Effector CD8-positive, alpha-beta T cell (primary cell): ENCODE measurements around the gene TCL1B.
"Not testable (repeated sequence)": the region's sequence is repeated elsewhere in the genome, so short reads cannot be mapped to it uniquely, and the experiment has no call there.

Source experiments
- DNase-seq: peaks from one replicate; lab custom pipeline; 2025; lab: John Stamatoyannopoulos, UW

TCL1B gene

GRCh38 chr14:95703341-95703740, 17.1 kb downstream of the TCL1B start:
- DNase-seq, result no peak

- DNase-seq, result no peak
These were observed 17.6 kb downstream of the TCL1B start for GRCh38 chr14:95703805-95704204.

DNA sequence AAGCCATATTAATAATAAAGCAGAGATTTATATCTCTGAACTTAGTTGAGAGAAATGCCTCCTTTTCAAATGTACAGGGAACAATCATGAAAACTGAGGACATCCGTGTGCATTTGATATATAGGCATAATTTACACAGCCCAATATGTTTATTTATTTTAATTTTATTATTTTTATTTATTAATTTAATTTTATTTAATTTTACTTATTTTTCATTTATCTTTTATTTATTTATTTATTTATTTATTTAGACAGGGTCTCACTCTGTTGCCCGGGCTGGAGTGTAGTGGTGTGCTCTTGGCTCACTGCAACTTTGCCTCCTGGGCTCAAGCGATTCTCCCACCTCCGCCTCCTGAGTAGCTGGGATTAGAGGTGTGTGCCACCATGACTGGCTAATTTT, 19.3 kb downstream of the TCL1B start:
- no peak for DNase-seq

DNA sequence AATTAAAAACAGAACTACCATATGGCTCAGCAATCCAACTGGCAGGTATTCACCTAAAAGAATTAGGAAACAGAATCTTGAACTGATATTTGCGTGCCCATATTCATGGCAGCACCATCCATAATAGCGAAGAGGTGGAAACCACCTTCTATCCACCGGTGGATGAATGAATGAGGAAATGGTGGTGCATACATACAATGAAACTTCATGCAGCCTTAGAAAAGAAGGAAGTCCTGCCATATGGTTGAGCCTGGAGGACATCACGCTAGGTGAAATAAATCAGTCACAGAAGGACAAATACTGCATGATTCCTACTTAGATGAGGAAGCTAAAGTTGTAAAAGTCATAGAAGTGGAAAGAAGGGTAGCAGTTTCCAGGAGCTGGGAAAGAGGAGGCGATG, 21.1 kb downstream of the TCL1B start:
- no peak for DNase-seq

DNA sequence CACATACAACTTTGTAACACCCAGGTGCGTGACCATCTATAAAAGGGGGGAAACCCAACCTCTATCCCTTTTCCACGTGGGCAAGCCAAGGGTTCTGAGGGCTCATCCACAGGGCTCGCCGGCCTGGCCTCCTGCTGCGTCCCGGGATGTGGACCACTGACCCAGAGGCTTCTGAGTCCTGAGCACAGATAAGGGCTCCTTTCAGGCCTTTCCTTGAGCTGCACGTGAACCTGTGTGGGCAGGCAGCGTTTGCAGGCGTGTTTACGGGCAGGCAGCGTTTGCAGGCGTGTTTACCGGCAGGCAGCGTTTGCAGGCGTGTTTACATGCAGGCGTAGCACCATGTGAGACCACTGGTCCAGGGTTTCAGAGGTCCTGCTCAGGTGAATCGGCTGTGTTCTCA, 23.9 kb downstream of the TCL1B start:
- no peak for DNase-seq

DNA sequence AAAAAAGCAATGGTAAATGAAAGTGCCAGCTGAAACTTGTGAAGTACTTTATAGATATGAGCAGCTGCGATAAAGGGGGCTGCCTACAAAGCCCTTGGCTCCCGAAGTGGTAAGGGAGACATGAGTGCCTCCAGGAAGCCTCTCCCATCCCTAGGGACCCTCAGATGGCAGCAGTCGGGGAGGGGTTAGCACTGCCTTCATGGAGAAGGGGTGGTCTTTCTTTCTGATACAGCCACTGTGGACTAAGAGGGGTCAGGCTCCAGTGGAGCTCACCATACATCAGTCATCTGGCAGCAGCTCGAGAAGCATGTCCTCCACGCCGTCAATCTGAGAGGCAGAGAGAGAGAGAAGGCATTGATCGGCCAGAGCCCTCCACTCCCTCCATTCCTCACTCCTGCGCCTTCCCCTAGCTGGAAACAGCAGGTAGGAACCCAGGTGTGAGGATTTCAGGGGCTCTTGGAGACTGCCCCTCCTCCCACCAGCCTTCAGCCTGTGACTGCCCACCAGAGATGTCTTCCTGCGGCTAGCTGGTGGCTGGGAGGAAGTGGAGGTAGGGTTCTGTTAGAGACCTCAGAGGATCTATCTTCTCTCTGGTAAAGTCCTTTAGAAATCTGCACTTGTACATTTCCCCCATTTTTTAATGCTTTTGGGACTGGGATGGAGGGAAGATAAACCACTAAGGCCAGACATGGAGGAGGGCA, 25.4 kb downstream of the TCL1B start:
- DNase-seq, result no peak

DNA sequence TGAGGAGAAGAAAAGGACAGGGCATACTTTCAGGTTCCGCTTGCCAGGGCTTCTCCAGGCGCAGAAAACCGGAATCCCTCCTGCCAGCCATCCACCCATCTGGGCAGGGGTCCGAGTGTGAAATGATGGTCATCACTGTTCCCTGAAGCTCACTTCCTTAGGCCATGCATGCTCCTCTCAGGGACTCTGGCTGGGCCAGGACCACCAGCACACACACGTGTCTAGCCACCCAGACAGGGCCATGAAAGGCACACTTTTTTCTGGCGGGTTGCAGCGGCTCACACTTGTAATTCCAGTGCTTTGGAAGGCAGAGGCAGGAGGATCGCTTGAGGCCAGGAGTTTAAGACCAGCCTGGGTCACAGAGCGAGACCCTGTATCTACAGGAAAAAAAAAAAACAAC, 26.2 kb downstream of the TCL1B start:
- DNase-seq, result no peak

- DNase-seq, result no peak
These were observed 27.6 kb downstream of the TCL1B start, which contains the start of gene TCL1A for GRCh38 chr14:95713596-95714371. TSS of gene TCL1A (minus strand) at chr14:95714125. CDS start at chr14:95714066, 59 bp downstream.

GRCh38 chr14:95722525-95723190, 36.4 kb downstream of the TCL1B start:
- no peak for DNase-seq

DNA sequence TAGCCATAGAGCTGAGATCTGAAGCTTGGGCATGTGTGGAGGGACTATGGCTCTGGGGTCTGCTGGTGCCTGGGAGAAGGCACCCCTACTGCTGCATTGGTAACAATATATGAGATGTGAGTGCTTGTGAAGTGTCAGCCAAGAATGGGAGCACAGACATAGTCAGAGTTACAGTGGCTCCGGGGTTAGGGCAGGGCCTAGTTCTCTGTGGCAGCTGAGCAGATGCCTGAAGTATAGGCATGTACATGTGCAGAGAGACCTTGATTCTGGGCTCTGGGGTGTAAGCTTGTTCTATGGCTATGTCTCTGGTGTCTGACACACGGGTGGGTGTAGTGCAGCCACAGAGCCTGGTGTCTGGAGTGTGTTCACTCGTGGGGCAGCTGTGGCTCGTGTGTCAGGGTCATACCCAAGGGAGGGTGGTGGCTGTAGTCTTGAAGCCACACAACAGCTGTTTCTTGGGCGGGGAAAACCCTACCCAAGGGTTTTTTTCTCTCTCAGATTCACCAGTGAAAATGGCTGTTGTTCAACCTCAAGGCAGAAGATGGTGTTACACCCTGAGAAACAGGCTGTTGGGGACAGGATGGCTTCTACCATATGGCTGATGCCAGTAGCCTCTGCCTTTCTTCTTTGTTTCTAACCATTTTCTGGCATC, 39.6 kb downstream of the TCL1B start:
- DNase-seq, result no peak

DNA sequence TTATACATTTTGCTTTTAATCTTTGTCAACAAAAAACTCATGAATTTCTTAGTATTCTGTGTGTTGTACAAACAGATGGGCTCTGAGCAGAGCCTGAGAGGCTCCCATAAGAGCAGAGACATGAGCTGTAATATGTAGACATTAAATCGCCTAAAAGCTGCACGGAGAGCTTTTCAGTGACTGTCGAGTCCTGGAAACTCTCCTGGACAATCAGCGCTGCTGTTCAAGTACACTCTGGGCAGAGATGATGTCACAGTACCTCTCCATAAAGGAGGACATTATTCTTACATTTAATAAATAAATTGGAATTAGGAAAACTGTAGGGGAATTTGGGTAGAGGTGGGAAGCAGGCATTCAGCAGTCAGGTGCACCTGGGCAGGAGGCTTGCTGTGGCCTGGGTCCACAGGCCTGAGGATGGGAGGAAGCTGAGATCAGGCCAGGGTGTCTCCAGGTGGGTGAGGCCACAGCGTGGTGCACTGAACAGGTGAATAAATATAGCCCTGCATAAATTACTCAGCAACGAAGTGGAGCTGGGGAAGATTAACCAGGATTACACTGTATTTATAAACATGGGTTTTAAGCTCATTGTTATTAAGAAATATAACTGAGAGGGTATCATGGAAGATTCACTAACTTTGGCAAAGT, 41.0 kb downstream of the TCL1B start:
- DNase-seq, result no peak

- DNase-seq, result not testable (repeated sequence)
These were observed 43.3 kb downstream of the TCL1B start for GRCh38 chr14:95729402-95730028.

DNA sequence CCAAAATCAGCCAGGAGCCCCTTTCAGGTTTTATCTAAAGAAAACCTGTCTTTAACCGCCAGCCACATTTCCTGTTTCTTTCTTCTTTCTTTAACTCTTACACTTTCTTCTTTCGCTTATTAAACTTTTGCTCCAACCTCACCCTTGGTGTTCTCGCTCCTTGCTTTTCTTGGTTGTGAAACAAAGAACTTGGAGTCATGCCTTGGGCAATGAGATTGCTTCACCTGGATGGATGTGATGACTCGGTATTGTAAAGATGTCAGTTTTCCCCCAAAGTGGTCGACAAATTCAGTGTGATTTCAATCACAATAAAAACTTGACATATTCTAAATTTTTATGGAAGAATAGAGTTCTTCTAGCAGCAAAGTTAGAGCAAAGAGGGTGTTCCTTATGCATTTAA, 43.9 kb downstream of the TCL1B start:
- DNase-seq, result no peak

DNA sequence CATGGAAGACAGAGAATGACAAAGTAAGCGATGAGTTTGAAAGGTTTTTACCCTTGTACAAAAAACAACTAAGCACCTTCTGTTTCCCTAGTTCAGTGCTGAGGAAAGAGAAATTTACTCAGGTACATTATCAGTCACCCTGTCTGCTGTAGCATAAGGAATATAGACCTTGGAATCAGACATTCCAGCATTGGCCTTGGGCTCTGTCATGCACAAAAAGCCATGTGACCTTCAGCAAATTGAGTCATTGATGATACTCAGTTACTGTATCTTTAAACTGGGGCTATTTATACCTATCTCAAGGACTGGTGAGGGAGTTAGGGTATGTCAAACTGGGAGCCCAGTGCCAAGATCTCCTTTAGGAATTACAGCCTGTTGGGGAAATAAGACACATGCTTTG, 47.0 kb downstream of the TCL1B start:
- no peak for DNase-seq

GRCh38 chr14:95739356-95739755, 53.1 kb downstream of the TCL1B start:
- no peak for DNase-seq

DNA sequence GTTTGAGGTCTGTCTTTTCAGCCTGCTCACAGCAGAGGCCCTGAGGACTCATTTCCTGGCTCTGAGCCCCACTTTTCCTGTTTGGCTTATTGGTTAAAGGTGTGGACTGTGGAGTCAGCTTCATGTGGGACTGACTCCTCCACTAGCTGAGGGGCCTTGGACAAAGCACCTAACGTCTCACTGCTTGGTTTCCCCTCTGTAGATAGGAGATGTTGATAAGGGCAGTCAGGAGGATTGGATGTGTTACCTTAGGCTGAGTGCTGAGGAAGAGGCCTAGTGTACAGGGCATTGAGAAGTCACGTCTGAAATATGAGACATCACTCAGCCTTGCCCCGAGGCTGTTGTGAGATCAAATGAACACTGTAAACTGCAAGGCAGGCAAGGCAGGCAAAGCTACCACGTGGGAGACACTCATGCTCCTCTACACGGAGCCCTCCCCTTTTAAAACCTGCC, 54.8 kb downstream of the TCL1B start:
- no peak for DNase-seq

DNA sequence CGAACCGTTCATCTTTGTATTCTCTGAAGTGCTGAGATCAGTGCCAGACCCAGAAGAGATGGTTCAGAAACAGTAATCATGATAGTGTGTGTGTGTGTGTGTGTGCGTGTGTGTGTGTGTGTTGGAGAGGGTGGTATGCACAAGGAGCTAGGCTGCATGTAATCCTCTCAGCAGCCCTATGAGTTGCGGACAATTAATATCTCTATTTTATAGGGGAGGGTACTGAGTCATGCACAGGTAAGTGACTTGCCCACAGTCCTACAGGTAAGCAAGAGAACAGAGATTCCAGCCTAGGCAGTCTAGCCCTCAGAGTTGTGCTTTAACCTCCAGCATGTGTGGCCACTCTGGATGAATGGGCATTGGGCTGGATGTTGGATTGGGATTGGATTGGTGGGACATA, 55.6 kb downstream of the TCL1B start:
- no peak for DNase-seq
